ENCODE data around the gene HDAC3.

The HDAC3 gene

DNA sequence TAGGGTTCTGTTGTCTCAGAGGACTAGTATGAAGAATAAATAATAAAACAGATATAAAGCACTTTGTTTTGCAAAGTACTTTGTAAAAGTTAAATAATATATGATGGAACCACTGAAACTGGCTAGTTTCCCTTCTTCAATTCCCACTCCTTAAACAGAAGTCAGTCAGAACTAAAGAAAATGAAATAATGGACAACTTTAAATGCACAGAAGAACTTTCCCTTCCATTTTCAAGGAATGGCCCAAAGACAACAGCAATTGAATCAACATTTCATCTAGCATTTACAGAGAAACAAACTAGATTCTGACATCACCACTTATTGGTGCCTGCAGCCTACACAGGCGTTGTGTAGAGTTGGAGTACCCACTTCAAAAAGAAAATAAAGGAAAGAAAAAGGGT, 34.0 kb downstream of the HDAC3 start:
- Histone ChIP-seq H2AFZ (ENCODE audit: low read depth, low read length) (no peak overlapping the region), H3K4me1 (ENCODE audit: insufficient read depth, low read length) (peaks cover 8% of the 10 kb centered on the region), H3K9me3 (ENCODE audit: low read length) (peaks cover 5% of the 10 kb centered on the region), H3K27me3 (ENCODE audit: insufficient read depth, low read length) (no peaks in the 10 kb centered on the region), H3K36me3 (ENCODE audit: insufficient read depth, low read length) (no peaks in the 10 kb centered on the region), H3K4me3 (ENCODE audit: low read length) (no peak overlapping the region)

DNA sequence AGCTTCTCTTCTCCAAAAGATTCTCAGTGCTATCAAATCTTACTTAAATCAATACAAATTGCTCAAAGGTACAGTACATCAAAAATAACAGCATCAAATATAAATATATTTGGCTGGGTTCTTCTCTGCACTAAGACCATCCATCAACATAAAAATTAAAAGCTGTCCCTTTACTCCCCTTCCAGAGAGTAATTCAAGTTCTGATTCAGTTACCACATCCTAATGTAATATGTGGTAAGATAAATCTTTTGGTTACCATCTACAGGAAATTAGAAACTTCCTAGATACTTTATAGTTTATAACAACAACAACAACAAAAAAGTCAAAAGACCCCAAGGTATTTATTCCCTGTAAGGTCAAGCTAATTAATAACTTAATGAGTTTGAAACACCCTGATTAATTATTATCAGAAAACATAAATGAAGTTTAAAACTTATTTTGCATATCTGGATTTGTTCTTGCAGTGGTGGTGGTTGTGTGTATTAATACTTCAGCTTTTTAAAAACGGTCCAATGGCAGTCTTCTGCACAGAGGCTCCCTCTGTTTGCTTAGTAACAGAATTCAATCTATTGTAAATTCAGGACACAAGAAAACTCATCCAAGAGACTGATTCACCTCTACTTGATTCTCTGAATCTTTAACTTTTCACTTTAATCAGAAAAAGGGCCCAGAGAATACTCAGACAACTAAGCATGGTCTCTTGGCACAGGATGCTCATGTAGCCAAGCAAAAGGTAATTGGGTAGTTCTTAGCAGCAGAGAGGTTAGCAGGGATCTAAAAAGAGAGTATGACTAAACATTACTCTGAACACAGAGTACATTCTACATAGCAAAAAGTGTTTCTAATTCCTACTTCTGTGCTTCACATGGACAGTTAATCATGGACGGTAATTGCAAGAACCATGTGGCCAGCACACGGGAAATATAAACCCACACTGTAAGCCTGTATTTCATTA, 38.0 kb downstream of the HDAC3 start:
- Histone ChIP-seq H3K9me3 (ENCODE audit: low read length) (peaks cover 6% of the 10 kb centered on the region), H3K36me3 (ENCODE audit: insufficient read depth, low read length) (peaks cover 6% of the 10 kb centered on the region), H3K27me3 (ENCODE audit: insufficient read depth, low read length) (no peaks in the 10 kb centered on the region), H3K4me3 (ENCODE audit: low read length) (no peak overlapping the region), H3K4me1 (ENCODE audit: insufficient read depth, low read length) (no peaks in the 10 kb centered on the region), H2AFZ (ENCODE audit: low read depth, low read length) (no peak overlapping the region)

- no peaks in the 10 kb centered on the region for H3K4me1 ChIP-seq (ENCODE audit: insufficient read depth, low read length)
- H3K27me3 ChIP-seq (ENCODE audit: insufficient read depth, low read length): no peaks in the 10 kb centered on the region
- H3K36me3 ChIP-seq (ENCODE audit: insufficient read depth, low read length): peaks cover 6% of the 10 kb centered on the region
- peaks cover 6% of the 10 kb centered on the region for H3K9me3 ChIP-seq (ENCODE audit: low read length)
- no peak overlapping the region for H3K4me3 ChIP-seq (ENCODE audit: low read length)
- no peak overlapping the region for H2AFZ ChIP-seq (ENCODE audit: low read depth, low read length)
Measured at GRCh38 chr5:141597814-141598213, 38.8 kb downstream of the HDAC3 start.

GRCh38 chr5:141597394-141597793, 39.3 kb downstream of the HDAC3 start:
- Histone ChIP-seq H2AFZ (ENCODE audit: low read depth, low read length) (no peak overlapping the region), H3K4me3 (ENCODE audit: low read length) (no peak overlapping the region), H3K27me3 (ENCODE audit: insufficient read depth, low read length) (no peaks in the 10 kb centered on the region), H3K9me3 (ENCODE audit: low read length) (peaks cover 6% of the 10 kb centered on the region), H3K4me1 (ENCODE audit: insufficient read depth, low read length) (no peaks in the 10 kb centered on the region), H3K36me3 (ENCODE audit: insufficient read depth, low read length) (peaks cover 6% of the 10 kb centered on the region)

DNA sequence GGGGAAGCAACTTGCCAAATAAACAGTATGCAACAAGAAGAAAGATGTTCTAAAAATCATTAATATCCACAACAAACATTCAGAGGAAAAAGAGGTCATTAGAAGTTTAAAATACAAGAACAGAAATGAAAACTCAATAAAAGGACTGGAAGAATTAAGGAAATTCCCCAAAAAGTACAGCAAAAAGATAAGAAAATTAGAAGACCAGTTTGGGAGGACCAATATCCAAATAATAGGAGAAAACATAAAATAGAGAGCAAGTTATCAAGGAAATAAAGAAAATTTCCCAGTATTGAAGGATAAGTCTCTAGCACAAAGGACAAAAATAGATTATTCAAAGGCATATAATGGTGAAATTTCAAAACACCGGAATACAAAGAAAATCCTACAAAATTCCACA, 39.8 kb downstream of the HDAC3 start:
- H3K36me3 ChIP-seq (ENCODE audit: insufficient read depth, low read length): peaks cover 6% of the 10 kb centered on the region
- peaks cover 6% of the 10 kb centered on the region for H3K9me3 ChIP-seq (ENCODE audit: low read length)
- H3K27me3 ChIP-seq (ENCODE audit: insufficient read depth, low read length): no peaks in the 10 kb centered on the region
- no peak overlapping the region for H3K4me3 ChIP-seq (ENCODE audit: low read length)
- H2AFZ ChIP-seq (ENCODE audit: low read depth, low read length): no peak overlapping the region
- H3K4me1 ChIP-seq (ENCODE audit: insufficient read depth, low read length): no peaks in the 10 kb centered on the region

GRCh38 chr5:141590127-141590526, 46.5 kb downstream of the HDAC3 start:
- H3K9me3 ChIP-seq (ENCODE audit: low read length): no peaks in the 10 kb centered on the region
- peaks cover 24% of the 10 kb centered on the region for H3K36me3 ChIP-seq (ENCODE audit: insufficient read depth, low read length)
- no peaks in the 10 kb centered on the region for H3K4me1 ChIP-seq (ENCODE audit: insufficient read depth, low read length)
- no peaks in the 10 kb centered on the region for H3K27me3 ChIP-seq (ENCODE audit: insufficient read depth, low read length)
- no peak overlapping the region for H2AFZ ChIP-seq (ENCODE audit: low read depth, low read length)
- no peak overlapping the region for H3K4me3 ChIP-seq (ENCODE audit: low read length)

GRCh38 chr5:141586246-141586645, 50.4 kb downstream of the HDAC3 start:
- Histone ChIP-seq H3K27me3 (ENCODE audit: insufficient read depth, low read length) (no peaks in the 10 kb centered on the region), H3K4me1 (ENCODE audit: insufficient read depth, low read length) (no peaks in the 10 kb centered on the region), H2AFZ (ENCODE audit: low read depth, low read length) (no peak overlapping the region), H3K4me3 (ENCODE audit: low read length) (no peak overlapping the region), H3K36me3 (ENCODE audit: insufficient read depth, low read length) (peaks cover 46% of the 10 kb centered on the region), H3K9me3 (ENCODE audit: low read length) (no peaks in the 10 kb centered on the region)

DNA sequence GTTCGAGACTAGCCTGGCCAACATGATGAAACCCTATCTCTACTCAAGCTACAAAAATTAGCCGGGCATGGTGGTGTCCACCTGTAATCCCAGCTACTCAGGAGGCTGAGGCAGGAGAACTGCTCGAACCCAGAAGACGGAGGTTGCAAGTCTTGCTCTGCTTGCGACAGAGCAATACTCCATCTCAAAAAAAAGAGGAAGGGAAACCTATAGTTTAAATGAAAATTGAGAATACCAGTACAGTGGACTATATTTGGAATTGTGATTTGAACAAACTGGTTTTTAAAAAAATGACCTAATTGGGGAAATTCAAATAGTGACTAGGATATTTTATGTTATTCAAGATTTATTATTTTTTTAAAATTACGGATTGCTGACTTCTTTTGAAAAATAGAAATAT, 51.1 kb downstream of the HDAC3 start:
- H3K27me3 ChIP-seq (ENCODE audit: insufficient read depth, low read length): no peaks in the 10 kb centered on the region
- no peak overlapping the region for H3K4me3 ChIP-seq (ENCODE audit: low read length)
- H3K4me1 ChIP-seq (ENCODE audit: insufficient read depth, low read length): no peaks in the 10 kb centered on the region
- H3K36me3 ChIP-seq (ENCODE audit: insufficient read depth, low read length): peaks cover 52% of the 10 kb centered on the region
- no peak overlapping the region for H2AFZ ChIP-seq (ENCODE audit: low read depth, low read length)
- H3K9me3 ChIP-seq (ENCODE audit: low read length): peaks cover 2% of the 10 kb centered on the region

DNA sequence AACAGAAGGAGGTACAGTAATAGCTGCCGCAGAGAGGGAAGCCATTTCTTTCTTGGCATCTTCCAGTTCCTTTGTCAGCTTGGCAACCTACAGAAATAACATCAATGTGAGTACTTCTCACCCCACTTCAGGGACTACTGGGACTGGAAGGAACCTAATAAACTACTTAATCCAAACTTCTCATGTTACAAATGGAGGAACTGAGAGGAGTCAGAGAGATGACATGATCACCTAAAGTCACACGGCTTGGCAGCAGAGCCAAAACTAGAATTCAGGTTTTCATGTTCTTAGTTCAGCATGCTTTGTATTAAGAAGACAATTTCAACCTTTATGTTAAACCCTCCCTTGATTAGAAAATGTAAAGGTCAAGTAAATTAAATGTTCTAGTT, 62.5 kb downstream of the HDAC3 start:
- no peak overlapping the region for H2AFZ ChIP-seq (ENCODE audit: low read depth, low read length)
- no peaks in the 10 kb centered on the region for H3K4me1 ChIP-seq (ENCODE audit: insufficient read depth, low read length)
- H3K9me3 ChIP-seq (ENCODE audit: low read length): peaks cover 3% of the 10 kb centered on the region
- no peaks in the 10 kb centered on the region for H3K27me3 ChIP-seq (ENCODE audit: insufficient read depth, low read length)
- peaks cover 76% of the 10 kb centered on the region for H3K36me3 ChIP-seq (ENCODE audit: insufficient read depth, low read length)
- H3K4me3 ChIP-seq (ENCODE audit: low read length): no peak overlapping the region

GRCh38 chr5:141573489-141574121, 63.0 kb downstream of the HDAC3 start:
- Histone ChIP-seq H3K36me3 (ENCODE audit: insufficient read depth, low read length) (peaks cover 73% of the 10 kb centered on the region), H3K4me3 (ENCODE audit: low read length) (no peak overlapping the region), H3K4me1 (ENCODE audit: insufficient read depth, low read length) (no peaks in the 10 kb centered on the region), H3K27me3 (ENCODE audit: insufficient read depth, low read length) (no peaks in the 10 kb centered on the region), H2AFZ (ENCODE audit: low read depth, low read length) (no peak overlapping the region), H3K9me3 (ENCODE audit: low read length) (peaks cover 3% of the 10 kb centered on the region)
